ENCODE results near the gene SERPINB2.

Gene SERPINB2

GRCh38 chr18:63949068-63949737 is 61.7 kb downstream of the SERPINB2 start, which contains the start of gene HMSD:
Gene HMSD (plus strand): TSS chr18:63949301. CDS start chr18:63953456, 4,155 bp downstream.
- no peak within 1 kb of the TSS for H2AK5ac ChIP-seq (ENCODE audit: low read length)
- no peak within 1 kb of the TSS for H4K12ac ChIP-seq (ENCODE audit: low read depth, low read length)
- H3K4me3 ChIP-seq (ENCODE audit: low read depth, low read length): no peak within 1 kb of the TSS
- no peak within 1 kb of the TSS for H3K27ac ChIP-seq (ENCODE audit: low read depth, low read length)
- no peak within 1 kb of the TSS for H3K14ac ChIP-seq (ENCODE audit: low read length)
- H3K4ac ChIP-seq (ENCODE audit: low read depth, low read length): no peak within 1 kb of the TSS
- H2BK12ac ChIP-seq (ENCODE audit: low read length): no peak within 1 kb of the TSS
- no peak within 1 kb of the TSS for H2BK120ac ChIP-seq (ENCODE audit: insufficient read depth, low read length, poor library complexity)
- no peaks in the 10 kb centered on the region for H3K79me2 ChIP-seq (ENCODE audit: control insufficient read depth, insufficient read depth, low read length, poor library complexity)
- DNase-seq: peak; percentile 44 to 64
- no peaks in the 10 kb centered on the region for H3K79me1 ChIP-seq (ENCODE audit: low read length)
- no peak within 1 kb of the TSS for H2BK5ac ChIP-seq (ENCODE audit: low read depth, low read length, poor library complexity)
- no peaks in the 10 kb centered on the region for H3K36me3 ChIP-seq (ENCODE audit: control insufficient read depth in 1 of 2, insufficient read depth in 2 of 2, low read length in 2 of 2)
- peaks cover 0 to 4% of the 10 kb centered on the region in 2 experiments for H3K4me1 ChIP-seq (ENCODE audit: control insufficient read depth in 1 of 2, insufficient read depth in 2 of 2, low read length in 2 of 2)
- H3K23ac ChIP-seq (ENCODE audit: low read length): no peak within 1 kb of the TSS
- H4K8ac ChIP-seq (ENCODE audit: low read depth, low read length): no peak within 1 kb of the TSS
- no peak within 1 kb of the TSS for H4K91ac ChIP-seq (ENCODE audit: low read depth, low read length)
- no CpG with 5 or more reads among the region's 35 CpGs for WGBS (ENCODE audit: extremely low coverage, insufficient coverage, insufficient read length)
- H2AFZ ChIP-seq (ENCODE audit: insufficient read depth, low read length, poor library complexity): peak within 1 kb of the TSS; percentile 66
- H3K18ac ChIP-seq (ENCODE audit: low read length): no peak within 1 kb of the TSS
- peak within 1 kb of the TSS; percentile 85 for H3K4me2 ChIP-seq (ENCODE audit: low read length)
- H3K9ac ChIP-seq (ENCODE audit: low read length): no peak within 1 kb of the TSS
- H3K9me3 ChIP-seq (ENCODE audit: insufficient read depth, low read depth, low read length): no peaks in the 10 kb centered on the region
- no peaks in the 10 kb centered on the region for H3K27me3 ChIP-seq (ENCODE audit: insufficient read depth, low read length)

GRCh38 chr18:63951302-63951705 is 63.8 kb downstream of the SERPINB2 start:
- no peaks in the 10 kb centered on the region for H3K9me3 ChIP-seq (ENCODE audit: insufficient read depth, low read depth, low read length)
- H3K79me2 ChIP-seq (ENCODE audit: control insufficient read depth, insufficient read depth, low read length, poor library complexity): no peaks in the 10 kb centered on the region
- H3K4me3 ChIP-seq (ENCODE audit: low read depth, low read length): no peak overlapping the region
- no peak overlapping the region for H3K14ac ChIP-seq (ENCODE audit: low read length)
- H3K4me1 ChIP-seq (ENCODE audit: control insufficient read depth in 1 of 2, insufficient read depth in 2 of 2, low read length in 2 of 2): peaks cover 0 to 4% of the 10 kb centered on the region in 2 experiments
- no peaks in the 10 kb centered on the region for H3K36me3 ChIP-seq (ENCODE audit: control insufficient read depth in 1 of 2, insufficient read depth in 2 of 2, low read length in 2 of 2)
- H3K27ac ChIP-seq (ENCODE audit: low read depth, low read length): no peak overlapping the region
- no peak overlapping the region for H4K8ac ChIP-seq (ENCODE audit: low read depth, low read length)
- no peak overlapping the region for H3K9ac ChIP-seq (ENCODE audit: low read length)
- no CpG with 5 or more reads among the region's 4 CpGs for WGBS (ENCODE audit: extremely low coverage, insufficient coverage, insufficient read length)
- no peak overlapping the region for H4K12ac ChIP-seq (ENCODE audit: low read depth, low read length)
- no peak overlapping the region for H2BK12ac ChIP-seq (ENCODE audit: low read length)
- no peak overlapping the region for H2AK5ac ChIP-seq (ENCODE audit: low read length)
- no peak overlapping the region for H3K4me2 ChIP-seq (ENCODE audit: low read length)
- no peaks in the 10 kb centered on the region for H3K79me1 ChIP-seq (ENCODE audit: low read length)
- no peak overlapping the region for H2AFZ ChIP-seq (ENCODE audit: insufficient read depth, low read length, poor library complexity)
- H4K91ac ChIP-seq (ENCODE audit: low read depth, low read length): no peak overlapping the region
- H3K4ac ChIP-seq (ENCODE audit: low read depth, low read length): no peak overlapping the region
- no peak for DNase-seq
- H2BK120ac ChIP-seq (ENCODE audit: insufficient read depth, low read length, poor library complexity): no peak overlapping the region
- H3K23ac ChIP-seq (ENCODE audit: low read length): no peak overlapping the region
- no peak overlapping the region for H3K18ac ChIP-seq (ENCODE audit: low read length)
- H3K27me3 ChIP-seq (ENCODE audit: insufficient read depth, low read length): no peaks in the 10 kb centered on the region
- no peak overlapping the region for H2BK5ac ChIP-seq (ENCODE audit: low read depth, low read length, poor library complexity)

Measured in trophoblast cell (in vitro differentiated cells and primary cell).